Kidney capillary endothelial cell (primary cell): ENCODE measurements around the gene NMD3.
"Not testable (repeated sequence)": the region's sequence is repeated elsewhere in the genome, so short reads cannot be mapped to it uniquely, and the experiment has no call there.

Experiments
- DNase-seq: peaks from one replicate; pipeline ENCODE4 v3.0.0-alpha.2; 2018; ENCODE audit warnings: low spot score

Gene NMD3

GRCh38 chr3:161231861-161232260 is 10.8 kb downstream of the NMD3 start:
- no peak for DNase-seq

GRCh38 chr3:161233557-161233956 is 12.4 kb downstream of the NMD3 start:
- DNase-seq = no peak

- DNase-seq = no peak
These were observed 15.1 kb downstream of the NMD3 start for GRCh38 chr3:161236240-161236639.

GRCh38 chr3:161239700-161240099 is 18.6 kb downstream of the NMD3 start:
- no peak for DNase-seq

- DNase-seq = no peak
These were observed 23.4 kb downstream of the NMD3 start for GRCh38 chr3:161244538-161244937.

GRCh38 chr3:161247049-161247448 is 25.9 kb downstream of the NMD3 start:
- no peak for DNase-seq

- DNase-seq = no peak
These were observed 29.0 kb downstream of the NMD3 start for GRCh38 chr3:161250116-161250515.

- no peak for DNase-seq
These were observed 30.6 kb downstream of the NMD3 start for GRCh38 chr3:161251716-161252115.

GRCh38 chr3:161252143-161252542 is 31.0 kb downstream of the NMD3 start:
- no peak for DNase-seq

- no peak for DNase-seq
These were observed 32.6 kb downstream of the NMD3 start for GRCh38 chr3:161253711-161254110.

GRCh38 chr3:161254861-161255260 is 33.8 kb downstream of the NMD3 start:
- DNase-seq = no peak

- no peak for DNase-seq
These were observed 41.9 kb downstream of the NMD3 start for GRCh38 chr3:161263057-161263456.

- DNase-seq = no peak
These were observed 43.7 kb downstream of the NMD3 start for GRCh38 chr3:161264852-161265251.

- peak; percentile 24 for DNase-seq
These were observed 44.9 kb downstream of the NMD3 start for GRCh38 chr3:161265916-161266571.

- peak; percentile 45 for DNase-seq
These were observed 45.6 kb downstream of the NMD3 start for GRCh38 chr3:161266731-161267150.

GRCh38 chr3:161267646-161268045 is 46.5 kb downstream of the NMD3 start:
- no peak for DNase-seq

GRCh38 chr3:161268601-161269000 is 47.5 kb downstream of the NMD3 start:
- no peak for DNase-seq

GRCh38 chr3:161270991-161271390 is 49.9 kb downstream of the NMD3 start:
- no peak for DNase-seq

- no peak for DNase-seq
These were observed 50.5 kb downstream of the NMD3 start for GRCh38 chr3:161271646-161272045.

GRCh38 chr3:161272524-161272923 is 51.4 kb downstream of the NMD3 start:
- DNase-seq = no peak

- DNase-seq = peak; percentile 35
These were observed 52.6 kb downstream of the NMD3 start for GRCh38 chr3:161273589-161274218.

GRCh38 chr3:161274691-161275298 is 53.7 kb downstream of the NMD3 start:
- peak; percentile 51 for DNase-seq

- DNase-seq = no peak
These were observed 54.8 kb downstream of the NMD3 start for GRCh38 chr3:161275919-161276318.

GRCh38 chr3:161282387-161282786 is 61.3 kb downstream of the NMD3 start:
- not testable (repeated sequence) for DNase-seq
